RKO (cell line): ENCODE results near the gene ERGIC1.
A peak's percentile ranks its signal among the peaks of the same experiment; 100 is the strongest.
"Not testable (repeated sequence)": the region's sequence is repeated elsewhere in the genome, so short reads cannot be mapped to it uniquely, and the experiment has no call there.

Source experiments
- DNase-seq: peaks from one replicate; pipeline ENCODE4 v3.0.0-alpha.2; 2016; ENCODE audit warnings: low spot score

The ERGIC1 gene

DNA sequence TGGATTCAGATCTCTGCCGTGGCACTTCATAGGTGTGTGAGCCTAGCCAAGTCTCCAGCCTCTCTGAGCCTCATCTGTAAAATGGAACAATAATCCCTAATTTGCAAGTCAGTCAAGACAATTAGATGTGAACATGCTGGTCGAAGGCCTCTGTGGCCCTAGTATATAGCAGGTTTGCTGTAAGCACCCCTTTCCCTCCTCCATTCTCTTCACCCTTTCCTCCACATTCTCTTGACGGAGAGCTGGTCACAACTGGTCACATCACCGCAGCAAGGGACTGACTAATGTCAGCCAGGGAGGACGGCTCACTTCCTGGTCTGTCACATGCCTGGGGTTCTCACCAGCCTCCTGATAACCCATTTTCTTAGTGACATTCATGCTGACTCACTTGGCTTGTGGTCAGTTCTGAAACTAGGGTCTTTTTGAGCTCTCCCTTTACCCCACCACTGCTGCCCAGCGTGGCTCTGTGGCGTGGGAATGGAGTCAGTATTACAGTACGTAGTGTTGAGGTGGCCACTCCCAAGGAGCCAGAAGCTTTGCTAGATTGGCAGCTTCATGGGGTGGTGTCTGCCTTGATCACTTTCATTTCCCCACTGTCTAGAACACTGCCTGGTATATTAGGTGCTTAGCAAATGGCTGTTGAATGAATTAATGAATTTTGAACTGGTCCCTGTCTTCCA is 47.8 kb downstream of the ERGIC1 start:
- peak; percentile 75 for DNase-seq

DNA sequence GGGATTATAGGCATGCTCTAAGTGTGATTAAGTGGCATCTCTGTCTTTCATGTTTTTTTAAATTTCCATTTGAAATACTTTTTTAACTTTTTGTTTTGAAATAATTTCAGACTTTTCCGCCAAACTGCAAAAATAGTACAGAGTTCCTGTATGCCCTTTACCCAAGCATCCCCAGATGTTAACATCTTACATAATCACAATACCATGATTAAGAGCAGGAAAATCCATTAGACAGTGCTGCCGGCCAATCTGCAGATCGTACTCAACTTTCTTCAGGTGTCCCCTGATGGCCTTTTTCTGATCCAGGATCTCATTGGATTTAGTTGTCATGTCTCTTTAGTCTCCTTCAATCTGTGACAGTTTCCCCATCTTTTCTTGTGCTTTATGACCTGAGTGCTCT is 49.0 kb downstream of the ERGIC1 start:
- no peak for DNase-seq

DNA sequence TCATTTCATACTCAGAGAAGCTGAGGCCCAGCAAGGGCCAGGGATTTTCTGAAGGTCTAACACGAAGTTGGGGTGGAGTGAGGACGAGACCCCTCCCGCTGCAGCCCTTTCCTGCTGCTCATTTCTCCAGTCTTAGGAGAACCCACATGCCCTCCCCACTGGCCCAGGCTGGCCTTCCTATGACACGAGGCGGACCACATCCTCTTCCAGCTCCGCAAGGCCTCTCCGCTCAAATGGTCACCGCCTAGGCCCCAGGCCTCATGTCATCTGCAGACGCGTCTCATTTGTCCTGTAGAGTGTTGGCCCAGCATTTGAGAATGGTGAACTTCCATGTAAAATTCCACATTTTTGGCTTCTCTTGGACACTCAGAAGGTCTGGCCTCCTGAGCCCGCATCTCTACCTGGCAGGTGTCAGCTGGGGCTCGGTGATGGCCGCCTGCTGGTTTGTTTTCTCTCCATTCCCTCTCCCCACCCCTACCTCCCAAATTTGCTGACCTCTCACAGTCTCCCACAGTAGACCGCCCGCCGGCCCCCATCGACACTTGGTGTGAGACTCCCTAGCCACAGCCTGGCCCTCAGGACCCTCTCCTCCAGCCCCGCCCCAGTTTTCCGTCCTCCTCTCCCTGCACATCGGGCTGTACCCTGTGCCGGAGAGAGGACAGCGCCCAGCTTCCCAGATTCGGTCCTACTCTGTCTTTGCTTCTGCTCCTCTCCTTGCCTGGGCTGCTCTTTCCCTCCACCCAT is 51.7 kb downstream of the ERGIC1 start:
- DNase-seq: no peak

- DNase-seq: no peak
Observed at GRCh38 chr5:172886476-172886875, 52.4 kb downstream of the ERGIC1 start.

DNA sequence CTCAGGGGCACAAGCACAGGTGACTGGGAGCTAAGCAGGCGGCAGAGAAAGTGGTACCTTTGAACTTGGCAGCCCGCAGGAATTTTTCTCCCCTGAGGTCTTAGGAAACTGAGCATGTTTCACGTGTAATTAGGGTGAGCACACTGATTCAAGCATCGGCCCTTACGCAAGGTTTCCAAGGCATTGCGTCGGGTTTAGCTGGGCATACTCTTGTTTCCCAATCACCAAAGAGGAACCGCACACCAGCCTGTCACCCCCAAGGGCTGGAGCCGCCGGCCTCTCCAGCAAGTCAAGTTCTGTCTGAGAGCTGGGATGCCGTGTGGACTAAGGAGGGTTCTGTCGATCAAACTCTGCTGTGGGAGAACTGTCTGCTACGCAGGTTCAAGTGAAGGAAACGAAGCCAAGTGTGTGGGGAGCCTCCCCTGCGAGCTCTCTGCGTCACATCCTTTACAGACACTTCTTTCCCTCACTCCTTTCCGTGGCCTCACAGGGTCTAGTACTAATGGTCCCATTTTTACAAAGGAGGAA is 53.0 kb downstream of the ERGIC1 start:
- DNase-seq: no peak

- no peak for DNase-seq
Observed at GRCh38 chr5:172887692-172888091, 53.6 kb downstream of the ERGIC1 start.

- no peak for DNase-seq
Observed at GRCh38 chr5:172890659-172891058, 56.6 kb downstream of the ERGIC1 start.

GRCh38 chr5:172891716-172892421 is 57.8 kb downstream of the ERGIC1 start:
- no peak for DNase-seq

DNA sequence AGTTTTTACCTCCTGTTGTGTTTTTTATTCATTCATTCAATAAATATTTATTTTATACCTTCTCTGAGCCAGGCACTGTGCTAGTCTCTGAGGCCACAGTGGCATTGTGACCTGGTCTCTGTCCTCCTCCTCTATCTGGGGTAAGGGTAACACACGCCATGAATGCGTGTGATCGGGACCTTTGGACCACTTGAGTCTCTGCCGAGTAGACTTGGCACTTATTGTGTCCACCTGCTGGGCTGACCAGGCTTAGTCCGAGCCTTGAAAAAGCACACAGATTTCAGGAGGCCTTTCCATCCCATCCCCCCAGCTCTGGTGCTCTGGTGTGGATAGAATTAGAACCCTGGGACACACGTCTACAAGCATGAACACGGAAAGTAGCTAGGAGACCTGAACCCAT is 58.7 kb downstream of the ERGIC1 start:
- no peak for DNase-seq

GRCh38 chr5:172894767-172895388 is 60.8 kb downstream of the ERGIC1 start:
- DNase-seq: no peak

DNA sequence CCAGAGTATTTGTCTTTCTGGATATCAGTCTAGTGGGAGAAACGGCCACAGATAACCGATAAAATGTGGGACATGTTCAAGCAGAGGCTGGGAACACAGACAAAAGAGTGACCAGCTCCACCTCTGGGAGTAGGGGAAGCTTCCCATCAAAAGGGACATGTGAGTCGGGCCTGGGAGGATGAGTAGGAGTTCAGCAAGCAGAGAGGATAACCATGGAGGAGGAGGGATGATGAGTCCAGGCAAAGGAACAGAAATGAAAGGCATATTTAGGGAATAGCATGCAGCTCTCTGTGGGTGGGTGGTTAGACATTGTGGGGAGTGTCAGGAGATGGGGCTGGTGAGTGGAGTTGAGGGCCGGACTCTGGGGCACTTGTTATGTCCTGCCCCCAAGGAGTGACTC is 61.5 kb downstream of the ERGIC1 start:
- no peak for DNase-seq

DNA sequence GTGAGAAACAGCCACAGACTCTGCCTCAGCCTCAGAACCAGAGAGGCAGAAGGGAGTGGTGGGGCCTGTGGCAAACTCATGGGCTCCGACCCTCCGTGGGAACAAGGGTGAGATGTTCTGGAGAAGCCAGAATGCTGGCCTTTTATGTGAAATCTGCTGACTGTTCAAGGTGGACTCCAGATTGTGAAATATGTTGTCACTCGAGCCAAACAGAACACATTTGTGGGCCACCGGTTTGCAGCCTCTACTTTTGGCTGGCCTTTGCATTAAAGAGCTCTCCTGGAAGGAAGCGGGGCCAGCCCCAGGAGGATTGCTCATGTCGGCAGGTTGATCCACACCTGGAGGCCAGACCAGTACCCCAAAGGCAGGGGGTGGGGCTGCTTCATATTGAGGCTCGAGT is 62.4 kb downstream of the ERGIC1 start:
- DNase-seq: no peak

DNA sequence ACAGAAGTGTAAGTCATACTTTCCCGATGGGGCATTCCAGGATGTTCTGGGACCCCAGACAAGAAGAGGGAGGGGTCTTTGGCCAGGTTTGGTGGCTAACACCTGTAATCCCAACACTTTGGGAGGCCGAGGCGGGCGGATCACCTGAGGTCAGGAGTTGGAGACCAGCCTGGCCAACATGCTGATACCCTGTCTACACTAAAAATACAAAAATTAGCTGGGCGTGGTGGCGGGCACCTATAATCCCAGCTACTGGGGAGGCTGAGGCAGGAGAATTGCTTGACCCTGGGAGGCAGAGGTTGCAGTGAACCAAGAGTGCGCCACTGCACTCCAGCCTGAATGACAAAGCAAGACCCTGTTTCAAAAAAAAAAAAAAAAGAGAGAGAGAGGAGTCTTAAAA is 63.0 kb downstream of the ERGIC1 start:
- DNase-seq: not testable (repeated sequence)

- no peak for DNase-seq
Observed at GRCh38 chr5:172897481-172898217, 63.6 kb downstream of the ERGIC1 start.

GRCh38 chr5:172898218-172898842 is 64.3 kb downstream of the ERGIC1 start:
- DNase-seq: no peak

GRCh38 chr5:172898843-172899369 is 64.9 kb downstream of the ERGIC1 start:
- no peak for DNase-seq

DNA sequence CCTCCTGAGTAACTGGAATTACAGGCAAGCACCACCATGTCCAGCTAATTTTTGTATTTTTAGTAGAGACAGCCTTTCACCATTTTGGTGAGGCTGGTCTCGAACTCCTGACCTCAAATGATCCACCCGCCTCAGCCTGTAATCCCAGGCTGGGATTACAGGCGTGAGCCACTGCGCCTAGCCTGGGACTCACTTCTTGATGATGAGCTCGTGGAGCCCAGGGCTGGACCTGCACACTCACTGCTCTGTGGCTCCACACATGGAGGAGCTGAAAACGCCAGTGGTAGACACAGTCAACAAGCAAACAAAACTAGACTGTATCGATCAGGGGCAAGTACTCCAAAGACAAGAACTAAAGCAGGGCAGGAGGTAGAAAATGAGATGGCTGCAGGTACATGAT is 65.4 kb downstream of the ERGIC1 start:
- DNase-seq: no peak

- no peak for DNase-seq
Observed at GRCh38 chr5:172901012-172901780, 67.1 kb downstream of the ERGIC1 start.

GRCh38 chr5:172901788-172902496 is 67.9 kb downstream of the ERGIC1 start:
- no peak for DNase-seq
